DND-41 (cell line): ENCODE results near the gene CTSA.

Experiments used
- ATAC-seq: fragments of 200-7000 bp; cut with Tn5 transposase; 3 replicates; pipeline ENCODE4 v1.9.1; 2021; ENCODE audit warnings: low read depth; ENCODE audit not compliant: insufficient read depth
- DNase-seq: peaks from one replicate; pipeline ENCODE4 v3.0.0-alpha.2; 2020
- H2AFZ ChIP-seq: 2 replicates; pipeline ENCODE4 v1.6.0; 2012; ENCODE audit warnings: low read depth, low read length
- H3K27ac ChIP-seq: 2 replicates; pipeline ENCODE4 v1.5.1; 2012; ENCODE audit warnings: low read length, inconsistent platforms
- H3K27me3 ChIP-seq: fragments of 200-600 bp; sonication (generic); 2 replicates; pipeline ENCODE4 v1.6.0; 2012; ENCODE audit warnings: low read length, mild to moderate bottlenecking, inconsistent platforms; ENCODE audit not compliant: insufficient read depth, poor library complexity
- H3K36me3 ChIP-seq: 2 replicates; pipeline ENCODE4 v1.5.1; 2012; ENCODE audit warnings: low read length, inconsistent platforms; ENCODE audit not compliant: insufficient read depth
- H3K4me1 ChIP-seq: 2 replicates; pipeline ENCODE4 v1.5.1; 2012; ENCODE audit warnings: mild to moderate bottlenecking, low read length; ENCODE audit not compliant: insufficient read depth
- H3K4me2 ChIP-seq: 2 replicates; pipeline ENCODE4 v1.6.0; 2012; ENCODE audit warnings: mild to moderate bottlenecking, moderate library complexity, low read length, inconsistent platforms; ENCODE audit not compliant: insufficient read depth
- H3K4me3 ChIP-seq, 2 experiments: fragments of 200-600 bp in 1 of 2; shearing (Covaris generic) in 1 of 2; 2 replicates each; pipeline ENCODE4 v1.5.1; 2012 to 2016; ENCODE audit warnings: inconsistent platforms in 2 of 2, low read length in 2 of 2, mild to moderate bottlenecking in 2 of 2, low read depth in 1 of 2, moderate library complexity in 1 of 2
- H3K79me2 ChIP-seq: 2 replicates; pipeline ENCODE4 v1.6.0; 2012; ENCODE audit warnings: low read length, inconsistent platforms; ENCODE audit not compliant: insufficient read depth
- H3K9ac ChIP-seq: 2 replicates; pipeline ENCODE4 v1.6.0; 2012; ENCODE audit warnings: low read depth, mild to moderate bottlenecking, inconsistent platforms, low read length, moderate library complexity
- H3K9me3 ChIP-seq: 2 replicates; pipeline ENCODE4 v1.5.1; 2012; ENCODE audit warnings: low read length, moderate library complexity, mild to moderate bottlenecking, inconsistent platforms; ENCODE audit not compliant: insufficient read depth, severe bottlenecking
- H4K20me1 ChIP-seq: 2 replicates; pipeline ENCODE4 v1.6.0; 2012; ENCODE audit warnings: low read length; ENCODE audit not compliant: insufficient read depth
- CTCF ChIP-seq: IDR thresholded peaks from 2 replicates; pipeline ENCODE4 v1.5.1; 2012; ENCODE audit warnings: borderline replicate concordance, low read length, moderate library complexity, mild to moderate bottlenecking; ENCODE audit not compliant: poor library complexity, severe bottlenecking; ENCODE audit errors: extremely low read depth
- EZH2 ChIP-seq: IDR thresholded peaks from 3 replicates; pipeline ENCODE4 v1.6.1; 2012; ENCODE audit warnings: borderline replicate concordance, low read depth, mild to moderate bottlenecking, moderate library complexity, low read length, inconsistent platforms; ENCODE audit not compliant: severe bottlenecking

The CTSA gene

GRCh38 chr20:45878076-45878761 is 12.9 kb upstream of the CTSA start:
- Histone ChIP-seq H4K20me1 (peaks cover 7% of the 10 kb centered on the region; the same call in 1 of the 2 replicates), H3K4me2 (no peak overlapping the region), H3K4me1 (peaks cover 28% of the 10 kb centered on the region), H2AFZ (no peak overlapping the region), H3K27me3 (no peaks in the 10 kb centered on the region), H3K36me3 (peaks cover 34% of the 10 kb centered on the region), H3K79me2 (peaks cover 22% of the 10 kb centered on the region), H3K27ac (no peak overlapping the region), H3K4me3 (no peak overlapping the region), H3K9ac (no peak overlapping the region), H3K9me3 (no peaks in the 10 kb centered on the region)
- no peak for ATAC-seq
- no peak for TF ChIP-seq CTCF
- TF ChIP-seq EZH2 = no peak
- no peak for DNase-seq

- peaks cover 46% of the 10 kb centered on the region for H3K4me1 ChIP-seq
- TF ChIP-seq CTCF (no peak), EZH2 (no peak)
- H4K20me1 ChIP-seq = peaks cover 7% of the 10 kb centered on the region; the same call in 1 of the 2 replicates
- H3K9me3 ChIP-seq = no peaks in the 10 kb centered on the region
- no peaks in the 10 kb centered on the region for H3K27me3 ChIP-seq
- peak within 1 kb of the TSS; percentile 89 for H3K4me2 ChIP-seq
- peak within 1 kb of the TSS; percentile 91 for H3K27ac ChIP-seq
- peak within 1 kb of the TSS; percentile 89 for H2AFZ ChIP-seq
- ATAC-seq = peak; percentile 99
- DNase-seq = peak; percentile 100
- H3K36me3 ChIP-seq = peaks cover 47% of the 10 kb centered on the region
- H3K4me3 ChIP-seq = peak within 1 kb of the TSS; percentile 75 to 85
- H3K79me2 ChIP-seq = peaks cover 30% of the 10 kb centered on the region
- H3K9ac ChIP-seq = peak within 1 kb of the TSS; percentile 78
Observed at GRCh38 chr20:45880988-45881788, 9.9 kb upstream of the CTSA start, which contains the start of gene ZSWIM1. Gene ZSWIM1 (plus strand): TSS chr20:45881227. CDS start chr20:45882593, 1,366 bp downstream.

- H3K4me2 ChIP-seq = peak overlapping the region; percentile 89
- peaks cover 49% of the 10 kb centered on the region for H3K36me3 ChIP-seq
- no peak for ATAC-seq
- H3K27me3 ChIP-seq = no peaks in the 10 kb centered on the region
- TF ChIP-seq EZH2 (no peak), CTCF (no peak)
- H2AFZ ChIP-seq = no peak overlapping the region
- DNase-seq = no peak
- no peak overlapping the region for H3K27ac ChIP-seq
- H4K20me1 ChIP-seq = peaks cover 7% of the 10 kb centered on the region; the same call in 1 of the 2 replicates
- H3K4me1 ChIP-seq = peaks cover 46% of the 10 kb centered on the region
- H3K79me2 ChIP-seq = peaks cover 32% of the 10 kb centered on the region
- no peaks in the 10 kb centered on the region for H3K9me3 ChIP-seq
- peak overlapping the region; percentile 78; the same call in 1 of the 2 replicates for H3K9ac ChIP-seq
- peak overlapping the region in 1 of 2 experiments; percentile 85; a peak in 1 of 4 replicates for H3K4me3 ChIP-seq
Observed at GRCh38 chr20:45882469-45883099, 8.6 kb upstream of the CTSA start.
